Measurements from ENCODE around the gene WIZ. TPM values are rescaled to one million over a fixed set of nuclear protein-coding genes. Genes with fewer than 3 reads are reported as not detected.
A peak's percentile ranks its signal among the peaks of the same experiment; 100 is the strongest.

WIZ gene
- total RNA-seq, 1 experiment from 2014 or later: 7.2 TPM

DNA sequence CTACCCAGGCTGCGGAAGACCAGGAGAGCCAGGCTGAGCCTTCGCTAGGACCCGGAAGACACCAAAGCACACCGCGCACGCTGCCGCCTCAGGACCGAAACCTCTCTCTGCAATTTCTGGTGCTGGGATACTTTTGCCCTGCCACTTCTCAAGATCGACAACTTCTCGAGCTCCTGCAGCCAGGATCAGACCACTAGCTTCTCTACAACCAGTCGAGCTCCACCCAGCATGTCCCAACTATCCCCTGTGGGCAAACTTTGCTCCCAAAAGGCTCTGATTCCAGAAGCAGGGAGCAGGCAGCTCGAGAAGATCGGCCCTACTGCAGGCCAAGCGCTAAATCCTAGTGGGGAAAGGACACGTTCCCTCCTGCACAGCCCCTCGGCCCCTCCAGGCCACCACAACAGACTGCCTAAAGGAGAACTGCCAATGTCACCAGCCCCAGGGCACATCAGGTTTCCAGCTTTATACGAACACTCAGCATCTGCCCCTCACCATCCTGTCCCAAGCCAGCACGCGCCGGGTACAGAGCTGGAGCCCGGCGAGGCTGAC is 71.1 kb downstream of the WIZ start:
- peak; percentile 46 for DNase-seq (ENCODE audit: low spot score)

GRCh38 chr19:15374796-15375440 is 74.8 kb downstream of the WIZ start:
- no peak for DNase-seq (ENCODE audit: low spot score)

- no peak for DNase-seq (ENCODE audit: low spot score)
Measured at GRCh38 chr19:15374105-15374651, 75.6 kb downstream of the WIZ start.

DNA sequence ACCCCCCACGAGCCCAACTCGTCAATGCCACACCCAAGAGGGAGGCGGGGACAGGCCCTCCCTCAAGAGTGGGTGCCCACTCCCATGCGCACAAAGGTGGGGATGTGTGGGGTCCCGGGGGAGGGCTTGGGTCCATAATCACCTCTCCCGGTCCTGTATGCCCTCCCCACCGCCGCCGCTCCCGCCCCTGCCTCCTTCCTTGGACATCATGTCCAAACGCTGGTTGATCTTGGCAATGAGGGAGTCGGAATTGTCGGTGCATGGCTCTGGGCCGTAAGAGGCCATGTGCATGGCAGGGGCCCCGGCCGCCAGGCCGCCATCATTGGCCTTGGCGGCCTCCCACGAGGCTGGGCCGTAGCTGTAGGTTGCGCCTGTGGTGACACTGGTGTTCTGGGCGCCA is 76.1 kb downstream of the WIZ start:
- DNase-seq (ENCODE audit: low spot score): no peak

DNA sequence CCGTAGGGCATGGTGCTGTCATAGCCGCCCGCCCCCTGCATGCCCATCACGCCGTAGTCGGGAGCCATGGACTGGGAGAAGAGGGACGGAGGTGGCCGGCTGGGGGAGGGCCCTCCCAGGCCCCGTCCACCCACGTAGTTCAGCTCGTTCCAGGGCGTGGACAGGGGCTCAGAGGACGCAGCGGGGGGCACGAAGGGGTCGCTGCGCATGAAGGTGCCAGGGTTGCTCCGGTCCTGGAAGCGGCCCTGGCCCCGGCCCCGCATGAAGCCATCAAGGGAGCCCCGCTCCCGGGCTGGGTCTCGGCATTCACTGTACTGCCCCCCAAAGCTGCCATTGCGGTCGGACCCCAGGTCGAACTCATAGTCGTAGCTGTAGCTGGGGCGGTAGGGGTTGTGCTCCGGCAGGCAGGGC is 76.9 kb downstream of the WIZ start:
- no peak for DNase-seq (ENCODE audit: low spot score)

DNA sequence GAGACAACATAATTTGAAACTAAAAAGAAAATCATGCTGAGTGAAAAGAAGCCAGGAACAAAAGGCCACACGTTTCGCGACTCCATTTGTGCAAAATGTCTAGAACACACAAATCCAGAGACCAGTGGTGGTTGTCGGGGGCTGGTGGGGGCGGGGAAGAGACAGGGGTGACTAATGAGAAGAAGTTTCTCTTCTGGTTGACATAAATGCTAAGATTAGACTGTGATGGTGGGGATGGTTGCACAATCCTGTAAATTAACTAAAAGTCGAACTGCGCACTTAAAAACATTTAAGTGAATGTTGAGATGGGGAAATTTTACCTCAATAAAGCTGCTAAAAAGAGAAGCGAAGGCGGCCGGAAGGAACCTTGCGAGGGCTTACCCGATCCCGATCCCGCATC is 77.3 kb downstream of the WIZ start:
- no peak for DNase-seq (ENCODE audit: low spot score)

DNA sequence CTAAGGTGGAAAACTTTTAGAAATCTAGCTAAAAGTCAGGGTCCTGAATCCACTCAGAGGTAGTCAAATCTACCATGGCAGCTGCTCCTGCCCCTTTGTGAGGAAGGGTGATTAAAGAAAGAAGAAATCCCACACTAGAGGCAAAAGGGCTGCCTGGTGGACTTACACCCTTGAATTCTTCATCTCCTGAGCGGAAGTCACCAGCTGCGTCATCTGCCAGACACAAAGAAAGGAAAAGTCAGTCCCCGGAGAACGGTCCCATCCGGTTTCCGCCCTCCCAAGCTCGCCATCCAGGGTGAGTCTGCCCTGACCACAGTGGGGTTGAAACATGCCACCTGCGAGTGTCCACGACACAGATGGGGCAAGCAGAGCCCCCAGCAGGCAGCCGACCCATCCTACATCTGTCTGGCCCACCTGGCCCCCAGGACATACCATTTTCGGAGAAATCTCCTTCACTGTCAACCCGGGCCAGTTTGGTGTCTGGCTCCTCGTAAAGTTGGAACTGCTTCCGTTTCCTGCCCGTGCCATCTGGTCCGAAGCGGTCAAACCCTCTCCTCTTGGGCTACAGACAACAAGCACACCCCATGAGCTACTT is 77.9 kb downstream of the WIZ start:
- no peak for DNase-seq (ENCODE audit: low spot score)

DNA sequence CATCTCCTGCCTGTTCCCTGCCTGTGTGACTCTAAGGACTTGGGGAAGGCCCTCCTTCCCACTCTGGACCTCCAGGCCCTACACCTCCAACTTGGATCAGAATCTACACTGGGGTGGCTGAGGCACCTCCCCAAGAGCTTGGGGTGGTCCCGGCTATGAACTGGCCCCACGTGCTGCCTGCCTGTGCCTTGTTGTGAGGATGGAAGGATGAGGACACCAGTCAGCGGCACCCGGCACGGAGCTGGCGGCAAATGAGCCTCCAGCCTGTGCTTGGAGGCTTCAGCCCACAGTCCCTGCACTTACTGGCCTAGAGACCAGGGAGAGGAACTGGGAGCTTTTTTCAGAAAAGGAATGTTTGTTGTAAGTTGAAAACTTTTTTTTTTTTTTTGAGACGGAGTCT is 78.6 kb downstream of the WIZ start:
- DNase-seq (ENCODE audit: low spot score): no peak

Other genes with a start within 250 kb of the WIZ start
- 1.1 and 1.5 TPM in 2 replicates for gene NOTCH3, start 249.0 kb downstream of the WIZ start, total RNA-seq (2014; rRNA removed; shearing (Covaris generic))
- 0.43 TPM in 1 of 2 replicates, not detected in the other for gene EPHX3, start 217.5 kb downstream of the WIZ start, total RNA-seq (2014; rRNA removed; shearing (Covaris generic))
- 6.4 and 11.0 TPM in 2 replicates for gene BRD4, start 117.4 kb downstream of the WIZ start, total RNA-seq (2014; rRNA removed; shearing (Covaris generic))
- 14.4 and 18.4 TPM in 2 replicates for gene AKAP8, start 70.2 kb downstream of the WIZ start, total RNA-seq (2014; rRNA removed; shearing (Covaris generic))
- gene AKAP8L, start 31.0 kb downstream of the WIZ start, total RNA-seq (2014; rRNA removed; shearing (Covaris generic)): 37.5 and 48.6 TPM in 2 replicates
- not detected in 2 replicates for gene RASAL3, start 14.6 kb upstream of the WIZ start, total RNA-seq (2014; rRNA removed; shearing (Covaris generic))
- gene PGLYRP2, start 29.5 kb upstream of the WIZ start, total RNA-seq (2014; rRNA removed; shearing (Covaris generic)): not detected in 2 replicates
- gene CYP4F22, start 58.6 kb upstream of the WIZ start, total RNA-seq (2014; rRNA removed; shearing (Covaris generic)): 0.04 TPM in 2 replicates
- gene CYP4F8, start 165.3 kb upstream of the WIZ start, total RNA-seq (2014; rRNA removed; shearing (Covaris generic)): not detected in 2 replicates
- 0.08 and 0.17 TPM in 2 replicates for gene CYP4F3, start 190.9 kb upstream of the WIZ start, total RNA-seq (2014; rRNA removed; shearing (Covaris generic))
- 3.6 and 6.3 TPM in 2 replicates for gene CYP4F12, start 223.1 kb upstream of the WIZ start, total RNA-seq (2014; rRNA removed; shearing (Covaris generic))